WERI-Rb-1 (cell line): ENCODE data around the gene MINDY3.

Experiments used
- DNase-seq: peaks from one replicate; pipeline ENCODE4 v3.0.0-alpha.2; 2020
- H3K27ac ChIP-seq: fragments of 250-450 bp; sonication (Bioruptor Pico); 2 replicates; pipeline ENCODE4 v1.5.1; 2020; ENCODE audit warnings: mild to moderate bottlenecking, moderate library complexity
- H3K27me3 ChIP-seq: fragments of 250-450 bp; sonication (Bioruptor Pico); 2 replicates; pipeline ENCODE4 v1.5.1; 2021; ENCODE audit warnings: mild to moderate bottlenecking, low read depth, moderate library complexity; ENCODE audit not compliant: insufficient read depth, severe bottlenecking
- H3K36me3 ChIP-seq: fragments of 250-450 bp; sonication (Bioruptor Pico); 2 replicates; pipeline ENCODE4 v1.5.1; 2020; ENCODE audit warnings: mild to moderate bottlenecking, moderate library complexity
- H3K4me3 ChIP-seq: 2 replicates; pipeline ENCODE4 v1.5.1; 2011; ENCODE audit warnings: low read depth, mild to moderate bottlenecking, control low read depth, low read length
- H3K9me3 ChIP-seq: fragments of 250-450 bp; sonication (Bioruptor Pico); 2 replicates; pipeline ENCODE4 v1.5.1; 2021; ENCODE audit warnings: mild to moderate bottlenecking, moderate library complexity; ENCODE audit not compliant: severe bottlenecking
- TF ChIP-seq, protein P1 (sequence below): IDR thresholded peaks from 2 replicates; pipeline ENCODE4 v1.5.1; 2011; ENCODE audit warnings: low read depth, mild to moderate bottlenecking, control low read depth, inconsistent platforms, low read length

Gene MINDY3

DNA sequence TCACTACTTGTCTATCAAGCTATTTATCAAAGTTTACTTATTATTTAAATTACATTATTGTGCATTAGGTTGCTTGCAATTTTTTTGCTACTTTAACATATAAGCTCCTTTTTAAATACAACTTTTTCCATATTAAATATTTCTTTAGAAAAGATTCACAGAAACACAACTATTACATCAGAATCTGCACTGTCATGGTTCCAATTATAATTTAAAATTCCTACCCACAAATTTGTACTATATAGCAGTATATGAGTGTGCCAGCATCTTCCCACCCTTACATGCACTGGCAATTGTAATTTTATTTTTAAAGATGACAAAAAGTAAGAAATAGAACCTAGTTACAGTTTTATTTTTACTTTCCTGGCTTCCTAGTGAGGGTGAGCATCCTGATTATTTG is 15.8 kb downstream of the MINDY3 start:
- Histone ChIP-seq H3K4me3 (no peak overlapping the region), H3K36me3 (no peaks in the 10 kb centered on the region), H3K27me3 (no peaks in the 10 kb centered on the region), H3K9me3 (no peaks in the 10 kb centered on the region), H3K27ac (no peak overlapping the region)
- TF ChIP-seq, protein P1, sequence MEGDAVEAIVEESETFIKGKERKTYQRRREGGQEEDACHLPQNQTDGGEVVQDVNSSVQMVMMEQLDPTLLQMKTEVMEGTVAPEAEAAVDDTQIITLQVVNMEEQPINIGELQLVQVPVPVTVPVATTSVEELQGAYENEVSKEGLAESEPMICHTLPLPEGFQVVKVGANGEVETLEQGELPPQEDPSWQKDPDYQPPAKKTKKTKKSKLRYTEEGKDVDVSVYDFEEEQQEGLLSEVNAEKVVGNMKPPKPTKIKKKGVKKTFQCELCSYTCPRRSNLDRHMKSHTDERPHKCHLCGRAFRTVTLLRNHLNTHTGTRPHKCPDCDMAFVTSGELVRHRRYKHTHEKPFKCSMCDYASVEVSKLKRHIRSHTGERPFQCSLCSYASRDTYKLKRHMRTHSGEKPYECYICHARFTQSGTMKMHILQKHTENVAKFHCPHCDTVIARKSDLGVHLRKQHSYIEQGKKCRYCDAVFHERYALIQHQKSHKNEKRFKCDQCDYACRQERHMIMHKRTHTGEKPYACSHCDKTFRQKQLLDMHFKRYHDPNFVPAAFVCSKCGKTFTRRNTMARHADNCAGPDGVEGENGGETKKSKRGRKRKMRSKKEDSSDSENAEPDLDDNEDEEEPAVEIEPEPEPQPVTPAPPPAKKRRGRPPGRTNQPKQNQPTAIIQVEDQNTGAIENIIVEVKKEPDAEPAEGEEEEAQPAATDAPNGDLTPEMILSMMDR = no peak
- DNase-seq = no peak

DNA sequence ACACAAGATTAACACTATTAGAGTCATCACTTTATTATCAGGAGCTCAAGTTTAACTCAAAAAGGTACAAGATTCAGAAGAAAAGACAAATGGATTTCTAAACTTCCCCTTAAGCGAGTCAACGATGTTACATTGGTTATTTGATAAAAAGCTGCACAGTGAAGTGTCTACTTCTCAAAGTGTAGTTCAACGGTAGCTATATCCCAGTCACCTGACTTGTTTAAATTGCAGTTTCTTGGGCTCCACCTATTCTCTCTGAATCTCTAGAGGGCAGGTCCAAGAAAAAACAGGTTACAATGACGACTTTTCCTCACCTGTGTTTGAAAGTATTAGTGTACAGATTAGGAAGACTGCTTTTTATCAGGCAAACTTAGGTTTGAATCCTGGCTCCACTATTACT is 16.6 kb downstream of the MINDY3 start:
- TF ChIP-seq, protein P1 = no peak
- no peaks in the 10 kb centered on the region for H3K27me3 ChIP-seq
- no peaks in the 10 kb centered on the region for H3K36me3 ChIP-seq
- H3K9me3 ChIP-seq = no peaks in the 10 kb centered on the region
- no peak for DNase-seq
- H3K27ac ChIP-seq = no peak overlapping the region
- H3K4me3 ChIP-seq = no peak overlapping the region

DNA sequence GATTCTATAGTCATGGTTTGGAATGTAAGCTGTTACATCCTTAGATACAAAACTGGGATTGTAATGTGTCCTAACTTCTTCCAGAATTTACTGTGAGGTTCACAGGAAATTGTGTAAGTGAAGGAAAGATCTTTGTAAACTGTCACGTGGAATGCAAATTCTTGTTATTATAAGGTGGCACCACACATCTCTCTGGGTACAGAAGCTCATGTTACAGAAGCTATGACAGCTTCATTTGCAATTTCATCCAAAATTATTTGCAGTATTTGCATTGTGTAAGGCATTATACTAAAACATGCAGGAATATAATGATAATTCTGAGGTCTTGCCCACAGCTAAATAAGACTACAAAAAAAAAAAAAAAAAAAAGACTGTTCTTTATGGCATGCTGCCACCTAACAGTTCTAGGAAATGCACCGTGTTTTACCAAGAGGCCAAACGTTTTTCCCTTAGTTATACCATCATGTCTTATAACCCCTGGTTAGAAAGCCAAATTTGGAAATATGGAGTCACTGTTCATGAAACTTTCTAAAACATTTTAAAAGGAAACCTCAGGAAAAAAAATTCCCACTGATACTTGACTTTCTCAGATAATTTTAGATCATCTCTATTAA is 17.6 kb downstream of the MINDY3 start:
- Histone ChIP-seq H3K27ac (no peak overlapping the region), H3K36me3 (no peaks in the 10 kb centered on the region)

DNA sequence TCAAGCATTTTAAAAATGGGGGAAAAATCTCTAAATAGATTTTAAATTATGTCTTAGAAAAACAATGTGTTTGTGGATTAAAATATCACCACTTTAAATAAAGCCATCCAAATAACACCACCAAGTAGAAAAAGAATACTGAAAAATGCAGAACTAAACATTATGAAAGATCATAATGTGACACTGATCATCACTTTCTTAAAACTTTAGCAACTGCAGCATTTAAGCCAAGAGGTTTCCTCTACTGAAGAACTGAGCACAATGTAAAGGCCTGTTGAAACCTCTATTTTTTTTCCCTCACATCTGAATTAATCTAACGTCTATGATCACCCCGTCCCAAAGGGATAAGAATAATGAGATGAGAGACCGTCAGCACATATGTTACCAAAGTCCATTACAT is 18.6 kb downstream of the MINDY3 start:
- H3K4me3 ChIP-seq = no peak overlapping the region
- no peaks in the 10 kb centered on the region for H3K36me3 ChIP-seq
- TF ChIP-seq, protein P1 = no peak
- no peak for DNase-seq
- H3K27me3 ChIP-seq = no peaks in the 10 kb centered on the region
- H3K27ac ChIP-seq = no peak overlapping the region
- no peaks in the 10 kb centered on the region for H3K9me3 ChIP-seq

More for the DNA sequence above, 17.6 kb downstream of the MINDY3 start:
- no peaks in the 10 kb centered on the region for H3K27me3 ChIP-seq
- no peak for DNase-seq
- no peaks in the 10 kb centered on the region for H3K9me3 ChIP-seq
- no peak overlapping the region for H3K4me3 ChIP-seq
- TF ChIP-seq, protein P1 = no peak

DNA sequence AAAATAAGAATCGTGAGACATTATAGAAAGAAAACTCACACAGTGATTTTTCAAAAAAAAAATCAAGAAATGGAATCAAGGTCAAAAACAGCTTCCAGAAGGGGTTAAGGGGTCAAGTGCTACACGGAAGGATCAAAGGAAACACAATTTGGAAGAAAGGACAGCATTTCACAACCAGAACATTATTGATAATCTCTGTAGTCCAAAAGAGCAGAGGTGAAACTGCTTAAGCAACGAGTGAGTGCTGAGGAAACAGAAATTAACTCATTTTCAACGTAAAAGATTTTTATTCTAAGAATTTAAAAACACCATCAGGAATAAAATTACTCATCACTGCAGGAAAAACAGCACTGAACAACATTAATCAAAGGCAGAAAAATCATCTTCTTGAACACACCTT is 23.5 kb downstream of the MINDY3 start:
- TF ChIP-seq, protein P1 = no peak
- no peaks in the 10 kb centered on the region for H3K9me3 ChIP-seq
- DNase-seq = no peak
- H3K27ac ChIP-seq = no peak overlapping the region
- H3K36me3 ChIP-seq = no peaks in the 10 kb centered on the region
- H3K4me3 ChIP-seq = no peak overlapping the region
- H3K27me3 ChIP-seq = no peaks in the 10 kb centered on the region

DNA sequence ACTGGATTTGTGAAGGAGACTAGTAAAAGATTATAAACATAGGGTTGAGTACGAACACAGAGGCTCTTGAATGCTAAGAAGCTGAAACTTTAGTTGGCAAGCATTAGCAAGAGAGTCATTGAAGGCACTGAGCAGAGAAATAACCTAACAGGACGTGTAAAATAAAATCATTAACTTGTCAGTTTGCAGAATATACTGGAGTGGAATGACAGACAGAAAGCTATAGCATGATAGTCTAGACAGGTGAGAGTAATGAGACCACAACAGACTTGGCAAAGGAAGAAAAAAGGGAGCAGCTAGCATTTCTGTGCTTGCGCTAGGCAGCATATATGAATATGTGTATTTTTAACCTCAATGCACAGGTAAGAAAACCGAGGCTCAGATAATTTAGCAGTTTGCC is 30.8 kb downstream of the MINDY3 start:
- Histone ChIP-seq H3K9me3 (no peaks in the 10 kb centered on the region), H3K4me3 (no peak overlapping the region), H3K27ac (no peak overlapping the region), H3K36me3 (no peaks in the 10 kb centered on the region), H3K27me3 (no peaks in the 10 kb centered on the region)
- DNase-seq = no peak
- TF ChIP-seq, protein P1 = no peak
